H1 (cell line): ENCODE results near the gene NR2F6. TPM values are rescaled to one million over a fixed set of nuclear protein-coding genes. Genes with fewer than 3 reads are reported as not detected.

Source experiments
- CHD7 ChIP-seq: fragments of 300-600 bp; sonication (generic); IDR thresholded peaks from 2 replicates; pipeline ENCODE4 v1.7.1; 2012; ENCODE audit warnings: low read length, moderate library complexity, mild to moderate bottlenecking, inconsistent platforms; ENCODE audit not compliant: insufficient replicate concordance
- KDM1A ChIP-seq: fragments of 200-600, 300-600 bp; sonication (generic); IDR thresholded peaks from 2 replicates; pipeline ENCODE4 v1.7.1; 2016; ENCODE audit warnings: mild to moderate bottlenecking, low read length, borderline replicate concordance
- KDM4A ChIP-seq: IDR thresholded peaks from one replicate; pipeline ENCODE4 v1.7.1; 2012; ENCODE audit warnings: low read depth, mild to moderate bottlenecking, moderate library complexity, low read length, inconsistent platforms; ENCODE audit not compliant: severe bottlenecking
- PHF8 ChIP-seq: fragments of 200-600 bp; sonication (generic); conservative IDR thresholded peaks from 2 replicates; pipeline ENCODE4 v1.7.1; 2012; ENCODE audit warnings: low read depth, mild to moderate bottlenecking, inconsistent platforms, low read length, moderate library complexity
- RXRA ChIP-seq: IDR thresholded peaks from 2 replicates; pipeline ENCODE4 v1.6.1; 2011; ENCODE audit warnings: low read depth, mild to moderate bottlenecking, low read length, moderate library complexity; ENCODE audit not compliant: insufficient read depth
- SUZ12 ChIP-seq: fragments of 200-600 bp; sonication (generic); IDR thresholded peaks from 2 replicates; pipeline ENCODE4 v1.6.1; 2012; ENCODE audit warnings: mild to moderate bottlenecking, inconsistent platforms, low read length, moderate library complexity, mixed read lengths
- TEAD4 ChIP-seq: IDR thresholded peaks from 2 replicates; pipeline ENCODE4 v1.6.1; 2012; ENCODE audit warnings: low read depth, low read length, inconsistent platforms, mixed read lengths
- polyA plus RNA-seq, 7 experiments: library from polyadenylated mRNA; depleted of rRNA in 3 of 7; stranded (reverse) in 5 of 7; unstranded in 2 of 7; fragments of >200 nt in 5 of 7; fragments of 200-250 nt in 2 of 7; gene quantifications; 1 replicate in 5 of 7; 2 replicates in 1 of 7; 4 replicates in 1 of 7; pipeline versions ENCODE4 v1.2.1 to v1.2.3, GENCODE V29; 2011 to 2013; ENCODE audit warnings: missing spikeins in 2 of 7, mixed read lengths in 2 of 7
- total RNA-seq: library from RNA; stranded (reverse); fragmentation: NEBNext Ultra II Directional; extraction: Animal tissue kit (Norgen Biotek cat#: 25700); gene quantifications from 2 replicates; pipeline ENCODE4 v1.2.1, GENCODE V29; 2021

The NR2F6 gene
- total and polyA plus RNA-seq, 2 of the 8 experiments (the other 6 are each of a cell fraction or from before 2014, with no cell fraction given), result 99.7 to 114 TPM

- TF ChIP-seq CHD7 (no peak), KDM4A (no peak), PHF8 (no peak), SUZ12 (no peak), KDM1A (no peak), TEAD4 (no peak), RXRA (no peak)
Measured at GRCh38 chr19:17194608-17195007, 51.1 kb downstream of the NR2F6 start (continued).
